DOHH2 (cell line): ENCODE data around the gene SPOCK3.

ENCODE experiments used
- H3F3A ChIP-seq: fragments of 200-600 bp; sonication (generic), shearing (Covaris generic); 2 replicates; pipeline ENCODE4 v1.6.0; 2016; ENCODE audit warnings: antibody characterized with exemption, mild to moderate bottlenecking; ENCODE audit not compliant: control insufficient read depth, insufficient read depth
- H3K27ac ChIP-seq: fragments of 200-600 bp; sonication (generic); 2 replicates; pipeline ENCODE4 v1.5.1; 2014; ENCODE audit warnings: low read depth, mild to moderate bottlenecking, low read length, moderate library complexity
- H3K27me3 ChIP-seq: fragments of 200-600 bp; sonication (generic); 2 replicates; pipeline ENCODE4 v1.6.1; 2014; ENCODE audit warnings: mild to moderate bottlenecking, low read length, mixed read lengths; ENCODE audit not compliant: control insufficient read depth
- H3K36me3 ChIP-seq: fragments of 200-600 bp; sonication (generic); 2 replicates; pipeline ENCODE4 v1.6.1; 2014; ENCODE audit warnings: mild to moderate bottlenecking, low read length, moderate library complexity, mixed read lengths; ENCODE audit not compliant: control insufficient read depth
- H3K4me1 ChIP-seq: fragments of 200-600 bp; sonication (generic); 2 replicates; pipeline ENCODE4 v1.6.1; 2014; ENCODE audit warnings: mild to moderate bottlenecking, low read length, mixed read lengths; ENCODE audit not compliant: control insufficient read depth
- H3K4me2 ChIP-seq: fragments of 200-600 bp; sonication (generic); 2 replicates; pipeline ENCODE4 v1.6.0; 2014; ENCODE audit warnings: mild to moderate bottlenecking, low read length, moderate library complexity
- H3K4me3 ChIP-seq: fragments of 200-600 bp; sonication (generic); 2 replicates; pipeline ENCODE4 v1.5.1; 2014; ENCODE audit warnings: mild to moderate bottlenecking, low read length, mixed read lengths
- H3K79me2 ChIP-seq: fragments of 200-600 bp; sonication (generic); 2 replicates; pipeline ENCODE4 v1.6.1; 2014; ENCODE audit warnings: mild to moderate bottlenecking, low read length, mixed read lengths; ENCODE audit not compliant: control insufficient read depth
- H3K9me2 ChIP-seq: fragments of 200-600 bp; sonication (generic); replicated peaks from 2 replicates; pipeline ENCODE4 v1.6.1; 2014; ENCODE audit warnings: mild to moderate bottlenecking, low read length, mixed read lengths; ENCODE audit not compliant: control insufficient read depth
- H3K9me3 ChIP-seq: fragments of 200-600 bp; sonication (generic); 2 replicates; pipeline ENCODE4 v1.6.1; 2014; ENCODE audit warnings: antibody characterized with exemption, low read length, mixed read lengths; ENCODE audit not compliant: control insufficient read depth, insufficient read depth
- H4K20me1 ChIP-seq: fragments of 200-600 bp; sonication (generic); 2 replicates; pipeline ENCODE4 v1.6.0; 2014; ENCODE audit warnings: low read depth, mild to moderate bottlenecking, antibody characterized with exemption, low read length, moderate library complexity; ENCODE audit not compliant: control insufficient read depth, insufficient read depth
- EZH2phosphoT487 ChIP-seq: fragments of 200-600 bp; sonication (generic); IDR thresholded peaks from 2 replicates; pipeline ENCODE4 v1.6.1; 2017; ENCODE audit warnings: borderline replicate concordance, mild to moderate bottlenecking, antibody characterized with exemption, low read length, moderate library complexity, mixed read lengths
- TF ChIP-seq, protein P1 (sequence below): fragments of 200-600 bp; sonication (generic); IDR thresholded peaks from one replicate; pipeline ENCODE4 v1.5.1; 2014; ENCODE audit warnings: antibody characterized with exemption, mild to moderate bottlenecking, low read depth, low read length; ENCODE audit not compliant: poor library complexity, severe bottlenecking

The SPOCK3 gene

DNA sequence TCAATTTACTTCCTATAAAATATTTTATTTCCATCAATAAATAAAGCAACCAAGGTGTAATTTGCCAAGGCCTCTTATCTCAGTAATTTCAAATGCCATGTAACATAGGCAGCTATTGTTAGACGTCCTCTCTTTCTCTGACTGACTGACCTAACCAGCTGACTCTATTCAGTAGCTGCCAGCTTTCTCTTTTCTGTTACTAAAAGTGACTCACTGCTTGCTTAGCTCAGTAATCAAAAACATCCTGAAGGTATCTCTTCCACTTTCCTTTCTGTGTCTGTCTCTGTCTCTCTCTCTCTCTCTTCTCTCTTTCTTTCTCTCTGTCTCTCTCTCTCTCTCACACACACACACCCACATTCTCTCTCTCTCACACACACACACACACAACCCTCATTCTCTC, 134.2 kb downstream of the SPOCK3 start:
- no peaks in the 10 kb centered on the region for H3K36me3 ChIP-seq
- no peaks in the 10 kb centered on the region for H4K20me1 ChIP-seq
- no peak overlapping the region for H3K4me2 ChIP-seq
- H3F3A ChIP-seq, result no peaks in the 10 kb centered on the region
- no peak for TF ChIP-seq EZH2phosphoT487
- TF ChIP-seq, protein P1, sequence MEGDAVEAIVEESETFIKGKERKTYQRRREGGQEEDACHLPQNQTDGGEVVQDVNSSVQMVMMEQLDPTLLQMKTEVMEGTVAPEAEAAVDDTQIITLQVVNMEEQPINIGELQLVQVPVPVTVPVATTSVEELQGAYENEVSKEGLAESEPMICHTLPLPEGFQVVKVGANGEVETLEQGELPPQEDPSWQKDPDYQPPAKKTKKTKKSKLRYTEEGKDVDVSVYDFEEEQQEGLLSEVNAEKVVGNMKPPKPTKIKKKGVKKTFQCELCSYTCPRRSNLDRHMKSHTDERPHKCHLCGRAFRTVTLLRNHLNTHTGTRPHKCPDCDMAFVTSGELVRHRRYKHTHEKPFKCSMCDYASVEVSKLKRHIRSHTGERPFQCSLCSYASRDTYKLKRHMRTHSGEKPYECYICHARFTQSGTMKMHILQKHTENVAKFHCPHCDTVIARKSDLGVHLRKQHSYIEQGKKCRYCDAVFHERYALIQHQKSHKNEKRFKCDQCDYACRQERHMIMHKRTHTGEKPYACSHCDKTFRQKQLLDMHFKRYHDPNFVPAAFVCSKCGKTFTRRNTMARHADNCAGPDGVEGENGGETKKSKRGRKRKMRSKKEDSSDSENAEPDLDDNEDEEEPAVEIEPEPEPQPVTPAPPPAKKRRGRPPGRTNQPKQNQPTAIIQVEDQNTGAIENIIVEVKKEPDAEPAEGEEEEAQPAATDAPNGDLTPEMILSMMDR, result no peak
- no peaks in the 10 kb centered on the region for H3K9me2 ChIP-seq
- H3K4me3 ChIP-seq, result no peak overlapping the region
- no peaks in the 10 kb centered on the region for H3K79me2 ChIP-seq
- no peaks in the 10 kb centered on the region for H3K9me3 ChIP-seq
- no peak overlapping the region for H3K27ac ChIP-seq
- no peaks in the 10 kb centered on the region for H3K4me1 ChIP-seq
- no peaks in the 10 kb centered on the region for H3K27me3 ChIP-seq

DNA sequence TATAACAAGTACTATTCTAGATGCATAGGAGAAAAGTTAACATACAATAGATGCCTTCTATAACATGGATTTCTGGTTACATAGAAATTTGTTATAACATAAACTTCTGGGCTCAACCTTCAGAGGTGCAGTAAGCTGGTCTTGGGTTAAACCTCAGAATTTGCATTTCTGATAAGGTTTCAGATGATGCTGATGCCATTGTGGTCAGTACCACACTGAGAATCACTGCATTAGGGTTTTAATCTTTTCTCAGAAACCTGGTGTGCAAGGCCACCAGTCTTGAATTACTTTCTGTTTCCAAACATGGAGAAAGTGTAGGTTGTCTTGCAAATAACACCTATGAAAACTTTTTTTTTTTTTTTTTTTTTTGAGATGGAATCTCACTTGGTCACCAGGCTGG, 146.2 kb downstream of the SPOCK3 start:
- TF ChIP-seq EZH2phosphoT487, result no peak
- TF ChIP-seq, protein P1, result no peak
- Histone ChIP-seq H4K20me1 (no peaks in the 10 kb centered on the region), H3K4me2 (no peak overlapping the region), H3K27ac (no peak overlapping the region), H3K9me3 (no peaks in the 10 kb centered on the region), H3K27me3 (no peaks in the 10 kb centered on the region), H3F3A (no peaks in the 10 kb centered on the region), H3K36me3 (no peaks in the 10 kb centered on the region), H3K4me3 (no peak overlapping the region), H3K9me2 (no peaks in the 10 kb centered on the region), H3K79me2 (no peaks in the 10 kb centered on the region), H3K4me1 (no peaks in the 10 kb centered on the region)

DNA sequence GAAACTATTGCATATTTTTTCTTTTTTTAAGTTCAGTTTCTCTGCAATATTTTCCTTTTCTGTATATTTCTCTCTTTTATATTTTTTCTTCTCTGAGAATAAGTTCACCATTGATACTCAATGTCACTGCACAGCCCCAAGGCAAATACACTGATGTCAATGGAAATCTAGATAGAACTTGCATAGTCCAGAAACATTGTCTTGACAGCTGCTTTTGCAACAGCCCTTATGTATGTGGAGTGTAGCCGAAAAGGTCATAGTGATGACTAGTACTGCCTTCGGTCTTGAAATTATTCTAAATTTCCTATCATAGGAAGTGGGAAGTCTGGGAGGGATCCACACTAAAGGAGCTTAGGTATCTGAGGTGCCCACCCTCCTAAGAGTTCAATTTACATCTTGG, 150.0 kb downstream of the SPOCK3 start:
- H3K27me3 ChIP-seq, result no peaks in the 10 kb centered on the region
- no peaks in the 10 kb centered on the region for H3K36me3 ChIP-seq
- H3K79me2 ChIP-seq, result no peaks in the 10 kb centered on the region
- no peaks in the 10 kb centered on the region for H3F3A ChIP-seq
- no peaks in the 10 kb centered on the region for H3K9me3 ChIP-seq
- no peaks in the 10 kb centered on the region for H4K20me1 ChIP-seq
- H3K9me2 ChIP-seq, result no peaks in the 10 kb centered on the region
- H3K4me3 ChIP-seq, result no peak overlapping the region
- no peaks in the 10 kb centered on the region for H3K4me1 ChIP-seq
- no peak overlapping the region for H3K27ac ChIP-seq
- TF ChIP-seq EZH2phosphoT487, result no peak
- TF ChIP-seq, protein P1, result no peak
- H3K4me2 ChIP-seq, result no peak overlapping the region

DNA sequence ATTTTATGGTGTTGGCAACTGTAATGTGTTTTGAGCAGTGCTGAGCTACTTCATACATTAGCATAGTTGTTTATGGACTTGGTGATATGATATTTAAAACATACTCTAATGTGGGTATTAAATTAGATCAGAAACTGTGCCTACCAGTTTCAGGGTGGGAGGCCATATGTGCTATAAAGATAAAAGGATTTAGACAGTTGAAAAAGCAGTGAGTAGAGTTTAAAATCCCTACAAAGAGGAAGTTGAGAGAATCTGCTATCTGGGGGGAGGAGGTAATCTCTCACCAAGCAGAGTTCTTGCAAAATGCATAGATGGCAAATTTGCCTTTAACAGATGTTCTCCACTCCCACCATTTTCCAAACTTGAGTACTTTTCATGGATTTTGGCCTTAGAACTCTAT, 154.5 kb downstream of the SPOCK3 start:
- Histone ChIP-seq H3K9me3 (no peaks in the 10 kb centered on the region), H3F3A (no peaks in the 10 kb centered on the region), H3K27me3 (no peaks in the 10 kb centered on the region), H3K4me1 (no peaks in the 10 kb centered on the region), H3K27ac (no peak overlapping the region), H3K79me2 (no peaks in the 10 kb centered on the region), H3K4me2 (no peak overlapping the region), H3K9me2 (no peaks in the 10 kb centered on the region), H3K36me3 (no peaks in the 10 kb centered on the region), H4K20me1 (no peaks in the 10 kb centered on the region), H3K4me3 (no peak overlapping the region)
- TF ChIP-seq EZH2phosphoT487, result no peak
- TF ChIP-seq, protein P1, result no peak
